ENCODE results near the gene NIPBL.

GRCh38 chr5:36894954-36895353 lies 18.4 kb downstream of the NIPBL start:
- TF ChIP-seq POLR2A (IDR thresholded peaks at IDR 0.05) (no peak), EP300 (IDR thresholded peaks at IDR 0.05) (no peak), CTCF (IDR thresholded peaks at IDR 0.05) (no peak)
